OCI-LY7 (cell line): ENCODE measurements around the gene CHST8.

Experiments
- EZH2phosphoT487 ChIP-seq: fragments of 200-600 bp; sonication (generic); IDR thresholded peaks from 2 replicates; pipeline ENCODE4 v1.6.1; 2018; ENCODE audit warnings: low read depth, borderline replicate concordance, mild to moderate bottlenecking, mixed run types, antibody characterized with exemption, low read length, moderate library complexity, mixed read lengths
- TF ChIP-seq, protein P1 (sequence below): fragments of 200-600 bp; sonication (generic); conservative IDR thresholded peaks from 2 replicates; pipeline ENCODE4 v1.5.1; 2014; ENCODE audit warnings: mild to moderate bottlenecking, antibody characterized with exemption, low read length, moderate library complexity, mixed read lengths

DNA sequence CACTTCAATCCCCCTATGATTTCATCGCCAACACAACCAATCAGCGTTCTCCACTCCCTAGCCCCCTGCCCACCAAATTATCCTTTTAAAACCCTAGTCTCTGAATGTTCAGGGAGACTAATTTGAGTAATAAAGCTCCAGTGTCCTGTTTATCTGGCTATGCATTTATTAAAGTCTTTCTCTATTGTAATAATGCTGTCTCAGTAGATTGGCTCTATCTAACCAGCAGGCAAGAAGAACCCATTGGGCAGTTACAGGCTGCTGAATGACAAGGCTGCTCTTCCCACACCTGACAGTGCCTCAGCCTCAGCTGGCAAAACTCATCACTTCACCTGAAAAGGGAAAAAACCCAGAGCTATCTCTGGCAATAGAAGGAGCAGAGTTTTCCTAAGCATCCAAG, 20.2 kb upstream of the CHST8 start:
- TF ChIP-seq, protein P1, sequence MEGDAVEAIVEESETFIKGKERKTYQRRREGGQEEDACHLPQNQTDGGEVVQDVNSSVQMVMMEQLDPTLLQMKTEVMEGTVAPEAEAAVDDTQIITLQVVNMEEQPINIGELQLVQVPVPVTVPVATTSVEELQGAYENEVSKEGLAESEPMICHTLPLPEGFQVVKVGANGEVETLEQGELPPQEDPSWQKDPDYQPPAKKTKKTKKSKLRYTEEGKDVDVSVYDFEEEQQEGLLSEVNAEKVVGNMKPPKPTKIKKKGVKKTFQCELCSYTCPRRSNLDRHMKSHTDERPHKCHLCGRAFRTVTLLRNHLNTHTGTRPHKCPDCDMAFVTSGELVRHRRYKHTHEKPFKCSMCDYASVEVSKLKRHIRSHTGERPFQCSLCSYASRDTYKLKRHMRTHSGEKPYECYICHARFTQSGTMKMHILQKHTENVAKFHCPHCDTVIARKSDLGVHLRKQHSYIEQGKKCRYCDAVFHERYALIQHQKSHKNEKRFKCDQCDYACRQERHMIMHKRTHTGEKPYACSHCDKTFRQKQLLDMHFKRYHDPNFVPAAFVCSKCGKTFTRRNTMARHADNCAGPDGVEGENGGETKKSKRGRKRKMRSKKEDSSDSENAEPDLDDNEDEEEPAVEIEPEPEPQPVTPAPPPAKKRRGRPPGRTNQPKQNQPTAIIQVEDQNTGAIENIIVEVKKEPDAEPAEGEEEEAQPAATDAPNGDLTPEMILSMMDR = no peak
- no peak for TF ChIP-seq EZH2phosphoT487
